T-helper 17 cell (primary cell): ENCODE measurements around the gene CNIH1. TPM values are rescaled to one million over a fixed set of nuclear protein-coding genes. Genes with fewer than 3 reads are reported as not detected.

ENCODE experiments used
- ATAC-seq: fragments of 150-1000 bp; cut with Tn5 transposase; 2 replicates; pipeline ENCODE4 v1.10.0; 2021; ENCODE audit warnings: mild to moderate bottlenecking, moderate library complexity
- DNase-seq, 3 donors: peaks; one replicate each; pipeline versions ENCODE4 v3.0.0 to v3.0.0-alpha.2; 2020 to 2021
- H3K9me3 ChIP-seq: one replicate; pipeline ENCODE4 v1.7.0; 2013; ENCODE audit warnings: low read length, mild to moderate bottlenecking; ENCODE audit not compliant: control insufficient read depth, poor library complexity, severe bottlenecking
- H3K27ac Mint-ChIP-seq: one replicate; pipeline ENCODE4 v1.8.0; 2022; ENCODE audit warnings: mild to moderate bottlenecking, moderate library complexity, mixed read lengths
- H3K27me3 Mint-ChIP-seq: one replicate; pipeline ENCODE4 v1.8.0; 2022; ENCODE audit warnings: mixed read lengths
- H3K36me3 Mint-ChIP-seq: one replicate; pipeline ENCODE4 v1.8.0; 2022; ENCODE audit warnings: low read depth, mixed read lengths
- H3K4me1 Mint-ChIP-seq: one replicate; pipeline ENCODE4 v1.8.0; 2022; ENCODE audit warnings: mild to moderate bottlenecking, mixed read lengths
- H3K4me3 Mint-ChIP-seq: one replicate; pipeline ENCODE4 v1.8.0; 2022; ENCODE audit warnings: mild to moderate bottlenecking, moderate library complexity, mixed read lengths
- total RNA-seq, 4 donors: library from RNA in 2 of 4; stranded (reverse) in 2 of 4; gene quantifications; one replicate each; pipeline ENCODE4 v1.2.3 and lab custom pipeline; 2022 to 2026

CNIH1 gene
- total RNA-seq (10 to 100 TPM; 46.8 to 48.3 TPM), total RNA-seq (lab: John Stamatoyannopoulos, UW) (29.0 to 33.2 reads per million in 2 donors)

- peaks cover 30% of the 10 kb centered on the region for H3K4me1 Mint-ChIP-seq
- peak; percentile 91 to 97 (median 92) for DNase-seq
- peak; percentile 96 for ATAC-seq
- no peaks in the 10 kb centered on the region for H3K9me3 ChIP-seq
- peak within 1 kb of the TSS; percentile 93 for H3K27ac Mint-ChIP-seq
- peak within 1 kb of the TSS; percentile 91 for H3K4me3 Mint-ChIP-seq
- H3K27me3 Mint-ChIP-seq: peaks cover 6% of the 10 kb centered on the region
- H3K36me3 Mint-ChIP-seq: no peaks in the 10 kb centered on the region
Measured at GRCh38 chr14:54440873-54441868, at the start of gene CNIH1. Gene CNIH1, minus strand, starts transcription at chr14:54441374. Its CDS starts 47 bp downstream, at chr14:54441327.

GRCh38 chr14:54490445-54491175 lies 49.4 kb upstream of the CNIH1 start:
- H3K4me1 Mint-ChIP-seq: peaks cover 33% of the 10 kb centered on the region
- no peaks in the 10 kb centered on the region for H3K9me3 ChIP-seq
- no peak overlapping the region for H3K4me3 Mint-ChIP-seq
- ATAC-seq (no peak), DNase-seq (no peak)
- H3K36me3 Mint-ChIP-seq: no peaks in the 10 kb centered on the region
- H3K27me3 Mint-ChIP-seq: no peaks in the 10 kb centered on the region
- H3K27ac Mint-ChIP-seq: peak overlapping the region; percentile 87

- H3K9me3 ChIP-seq: no peaks in the 10 kb centered on the region
- ATAC-seq (no peak), DNase-seq (no peak)
- peak overlapping the region; percentile 92 for H3K4me3 Mint-ChIP-seq
- H3K36me3 Mint-ChIP-seq: no peaks in the 10 kb centered on the region
- H3K27me3 Mint-ChIP-seq: no peaks in the 10 kb centered on the region
- peaks cover 40% of the 10 kb centered on the region for H3K4me1 Mint-ChIP-seq
- peak overlapping the region; percentile 87 for H3K27ac Mint-ChIP-seq
Measured at GRCh38 chr14:54489731-54490444, 48.7 kb upstream of the CNIH1 start.

- Mint-ChIP-seq H3K36me3 (no peaks in the 10 kb centered on the region), H3K27me3 (no peaks in the 10 kb centered on the region), H3K4me1 (peaks cover 45% of the 10 kb centered on the region), H3K4me3 (peak overlapping the region; percentile 92), H3K27ac (peak overlapping the region; percentile 87)
- H3K9me3 ChIP-seq: no peaks in the 10 kb centered on the region
- DNase-seq: no peak
- ATAC-seq: no peak
Measured at GRCh38 chr14:54489318-54489683, 48.1 kb upstream of the CNIH1 start.

- Mint-ChIP-seq H3K4me1 (peaks cover 49% of the 10 kb centered on the region), H3K4me3 (peak within 1 kb of the TSS; percentile 92), H3K36me3 (no peaks in the 10 kb centered on the region), H3K27ac (peak within 1 kb of the TSS; percentile 87), H3K27me3 (no peaks in the 10 kb centered on the region)
- no peaks in the 10 kb centered on the region for H3K9me3 ChIP-seq
- DNase-seq: peak; percentile 79 to 86 (median 83)
- peak; percentile 97 for ATAC-seq
Measured at GRCh38 chr14:54488646-54489317, 47.6 kb upstream of the CNIH1 start, which contains the start of gene GMFB. Gene GMFB, minus strand, starts transcription at chr14:54488980. Its CDS starts 53 bp downstream, at chr14:54488927.

GRCh38 chr14:54488318-54488645 lies 47.1 kb upstream of the CNIH1 start:
- Mint-ChIP-seq H3K4me1 (peaks cover 52% of the 10 kb centered on the region), H3K27ac (peak overlapping the region; percentile 87), H3K27me3 (no peaks in the 10 kb centered on the region), H3K4me3 (peak overlapping the region; percentile 92), H3K36me3 (no peaks in the 10 kb centered on the region)
- H3K9me3 ChIP-seq: no peaks in the 10 kb centered on the region
- ATAC-seq (peak; percentile 27), DNase-seq (no peak)

GRCh38 chr14:54487771-54488170 lies 46.6 kb upstream of the CNIH1 start:
- H3K36me3 Mint-ChIP-seq: no peaks in the 10 kb centered on the region
- peak overlapping the region; percentile 92 for H3K4me3 Mint-ChIP-seq
- H3K27ac Mint-ChIP-seq: peak overlapping the region; percentile 87
- no peaks in the 10 kb centered on the region for H3K27me3 Mint-ChIP-seq
- H3K9me3 ChIP-seq: no peaks in the 10 kb centered on the region
- DNase-seq (no peak), ATAC-seq (no peak)
- peaks cover 56% of the 10 kb centered on the region for H3K4me1 Mint-ChIP-seq

GRCh38 chr14:54486685-54487084 lies 45.5 kb upstream of the CNIH1 start:
- Mint-ChIP-seq H3K36me3 (peaks cover 3% of the 10 kb centered on the region), H3K4me3 (peak overlapping the region; percentile 78), H3K27me3 (no peaks in the 10 kb centered on the region), H3K4me1 (peaks cover 56% of the 10 kb centered on the region), H3K27ac (peak overlapping the region; percentile 73)
- no peaks in the 10 kb centered on the region for H3K9me3 ChIP-seq
- ATAC-seq (no peak), DNase-seq (no peak)

GRCh38 chr14:54483846-54484245 lies 42.7 kb upstream of the CNIH1 start:
- no peaks in the 10 kb centered on the region for H3K9me3 ChIP-seq
- no peak for ATAC-seq
- peaks cover 45% of the 10 kb centered on the region for H3K4me1 Mint-ChIP-seq
- H3K27me3 Mint-ChIP-seq: no peaks in the 10 kb centered on the region
- peak overlapping the region; percentile 73 for H3K27ac Mint-ChIP-seq
- no peak for DNase-seq
- H3K36me3 Mint-ChIP-seq: peaks cover 3% of the 10 kb centered on the region
- H3K4me3 Mint-ChIP-seq: no peak overlapping the region

DNA sequence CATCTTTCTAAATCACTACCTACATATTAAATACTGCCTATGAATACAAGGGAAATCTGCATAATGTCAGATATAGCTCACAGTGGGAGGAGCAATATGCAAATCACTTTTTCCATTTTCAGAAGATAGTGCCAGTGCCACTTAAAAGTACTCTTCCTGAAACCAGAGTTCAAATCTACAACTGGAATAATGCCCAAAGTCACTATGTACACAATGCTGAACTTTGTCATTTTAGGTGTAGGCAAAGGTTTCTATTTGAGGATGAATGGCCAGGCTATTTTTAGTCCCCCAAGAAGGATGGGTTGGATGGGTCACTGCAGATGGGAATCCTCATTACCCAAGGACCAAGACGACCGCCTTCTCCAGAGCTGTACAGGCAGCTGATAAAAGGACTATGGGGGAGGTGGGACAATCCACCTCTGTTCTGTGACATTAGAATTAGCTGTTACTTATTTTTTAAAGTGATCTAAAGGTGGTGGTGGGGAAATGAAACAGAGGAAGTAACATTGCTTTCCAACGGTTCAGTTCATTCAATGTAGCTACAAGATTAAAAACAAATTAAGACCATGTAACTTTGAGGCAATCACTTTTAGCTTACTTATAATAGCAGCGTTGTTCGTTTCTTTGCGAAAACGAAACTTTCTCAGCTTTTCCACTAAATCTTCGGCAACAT lies 42.0 kb upstream of the CNIH1 start:
- no peaks in the 10 kb centered on the region for H3K9me3 ChIP-seq
- Mint-ChIP-seq H3K36me3 (peaks cover 3% of the 10 kb centered on the region), H3K27me3 (no peaks in the 10 kb centered on the region), H3K4me3 (peak overlapping the region; percentile 36), H3K27ac (peak overlapping the region; percentile 73), H3K4me1 (peaks cover 44% of the 10 kb centered on the region)
- DNase-seq (no peak), ATAC-seq (no peak)

DNA sequence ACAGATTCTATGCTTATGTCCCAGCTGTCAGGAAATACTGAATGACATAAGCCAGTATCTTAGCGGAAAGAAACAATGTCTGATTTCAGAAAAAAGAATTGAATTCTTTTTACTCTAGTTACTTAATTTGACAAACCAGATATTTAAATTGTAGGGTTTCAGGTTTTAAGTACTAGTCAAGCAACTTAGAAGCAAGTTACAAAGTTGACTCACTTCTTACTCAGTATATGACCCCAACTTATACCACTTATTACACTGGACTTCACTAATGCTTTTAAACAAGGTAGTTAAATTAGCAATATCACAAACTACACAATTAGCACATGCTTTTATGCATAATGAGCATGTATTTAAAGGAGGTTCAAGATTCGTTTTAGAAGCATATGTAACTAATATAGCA lies 40.5 kb upstream of the CNIH1 start:
- H3K27ac Mint-ChIP-seq: no peak overlapping the region

More for the DNA sequence above, 40.5 kb upstream of the CNIH1 start:
- H3K27me3 Mint-ChIP-seq: no peaks in the 10 kb centered on the region
- H3K4me3 Mint-ChIP-seq: no peak overlapping the region
- peaks cover 3% of the 10 kb centered on the region for H3K36me3 Mint-ChIP-seq
- peaks cover 33% of the 10 kb centered on the region for H3K4me1 Mint-ChIP-seq
- ATAC-seq (no peak), DNase-seq (no peak)
- no peaks in the 10 kb centered on the region for H3K9me3 ChIP-seq
